ENCODE data around the gene PIGW. TPM values are rescaled to one million over a fixed set of nuclear protein-coding genes. Genes with fewer than 3 reads are reported as not detected.

PIGW gene
- polyA plus RNA-seq, 1 experiment: 4.5 TPM

GRCh38 chr17:36498155-36498554 is 36.6 kb upstream of the PIGW start:
- no peak for DNase-seq (ENCODE audit: low read depth, low spot score)
- CTCF ChIA-PET: no interaction called here
- POLR2A ChIA-PET: no interaction called here
- no peak overlapping the region for H3K27ac ChIP-seq (ENCODE audit: low read depth, low read length)
- no peak for TF ChIP-seq CTCF (IDR thresholded peaks at IDR 0.05; ENCODE audit: low read depth, low read length)
- no peaks in the 10 kb centered on the region for H3K9me3 ChIP-seq (ENCODE audit: control insufficient read depth, insufficient read depth, low read length)
- no peaks in the 10 kb centered on the region for H3K27me3 ChIP-seq (ENCODE audit: control insufficient read depth, insufficient read depth, low read length)
- no peak overlapping the region for H3K4me3 ChIP-seq (ENCODE audit: low read depth, low read length)

- no peak for DNase-seq (ENCODE audit: low read depth, low spot score)
- Histone ChIP-seq H3K9me3 (ENCODE audit: control insufficient read depth, insufficient read depth, low read length) (no peaks in the 10 kb centered on the region), H3K27ac (ENCODE audit: low read depth, low read length) (no peak overlapping the region), H3K27me3 (ENCODE audit: control insufficient read depth, insufficient read depth, low read length) (no peaks in the 10 kb centered on the region), H3K4me3 (ENCODE audit: low read depth, low read length) (no peak overlapping the region)
- CTCF ChIA-PET: interaction anchor here (1.0 kb wide), 1 partner anchor 15 kb away, joined by 4 read pairs; no protein-coding TSS in a partner anchor
- POLR2A ChIA-PET: no interaction called here
- TF ChIP-seq CTCF (IDR thresholded peaks at IDR 0.05; ENCODE audit: low read depth, low read length): no peak
These were observed 36.1 kb upstream of the PIGW start for GRCh38 chr17:36498560-36499300.

- TF ChIP-seq CTCF (IDR thresholded peaks at IDR 0.05; ENCODE audit: low read depth, low read length): no peak
- CTCF ChIA-PET: no interaction called here
- Histone ChIP-seq H3K4me3 (ENCODE audit: low read depth, low read length) (no peak overlapping the region), H3K27ac (ENCODE audit: low read depth, low read length) (no peak overlapping the region), H3K27me3 (ENCODE audit: control insufficient read depth, insufficient read depth, low read length) (no peaks in the 10 kb centered on the region), H3K9me3 (ENCODE audit: control insufficient read depth, insufficient read depth, low read length) (no peaks in the 10 kb centered on the region)
- no peak for DNase-seq (ENCODE audit: low read depth, low spot score)
- POLR2A ChIA-PET: no interaction called here
These were observed 34.0 kb upstream of the PIGW start for GRCh38 chr17:36500745-36501225.

- no peaks in the 10 kb centered on the region for H3K9me3 ChIP-seq (ENCODE audit: control insufficient read depth, insufficient read depth, low read length)
- H3K27ac ChIP-seq (ENCODE audit: low read depth, low read length): no peak overlapping the region
- ChIA-PET CTCF (no interaction called here), POLR2A (no interaction called here)
- H3K27me3 ChIP-seq (ENCODE audit: control insufficient read depth, insufficient read depth, low read length): no peaks in the 10 kb centered on the region
- DNase-seq (ENCODE audit: low read depth, low spot score): no peak
- no peak for TF ChIP-seq CTCF (IDR thresholded peaks at IDR 0.05; ENCODE audit: low read depth, low read length)
- no peak overlapping the region for H3K4me3 ChIP-seq (ENCODE audit: low read depth, low read length)
These were observed 33.4 kb upstream of the PIGW start for GRCh38 chr17:36501351-36501750.

- ChIA-PET POLR2A (no interaction called here), CTCF (no interaction called here)
- Histone ChIP-seq H3K9me3 (ENCODE audit: control insufficient read depth, insufficient read depth, low read length) (no peaks in the 10 kb centered on the region), H3K27me3 (ENCODE audit: control insufficient read depth, insufficient read depth, low read length) (no peaks in the 10 kb centered on the region), H3K27ac (ENCODE audit: low read depth, low read length) (no peak overlapping the region), H3K4me3 (ENCODE audit: low read depth, low read length) (no peak overlapping the region)
- no peak for TF ChIP-seq CTCF (IDR thresholded peaks at IDR 0.05; ENCODE audit: low read depth, low read length)
- DNase-seq (ENCODE audit: low read depth, low spot score): no peak
These were observed 32.8 kb upstream of the PIGW start for GRCh38 chr17:36501963-36502362.

Data from AG04450 (cell line).